HepG2 (cell line): ENCODE measurements around the gene VASN. TPM values are rescaled to one million over a fixed set of nuclear protein-coding genes. Genes with fewer than 3 reads are reported as not detected.

Experiments
- ATM ChIP-seq: fragments of 450-650 bp; IDR thresholded peaks from 2 replicates; pipeline ENCODE4 v1.7.1; 2017; ENCODE audit warnings: mild to moderate bottlenecking, borderline replicate concordance
- CBX1 ChIP-seq: IDR thresholded peaks from one replicate; pipeline ENCODE4 v1.6.1; 2016; ENCODE audit warnings: antibody characterized with exemption, low read depth
- DNMT3B ChIP-seq: conservative IDR thresholded peaks from 2 replicates; pipeline ENCODE4 v1.6.1; 2016; ENCODE audit warnings: missing biosample characterization, control low read depth
- E2F2 ChIP-seq: sonication (generic); formaldehyde crosslinking; IDR thresholded peaks from 2 replicates; pipeline ENCODE4 v1.4.0; 2020; ENCODE audit warnings: missing genetic modification reagents, borderline replicate concordance
- ELF3 ChIP-seq: IDR thresholded peaks from 2 replicates; pipeline ENCODE4 v1.6.1; 2016; ENCODE audit warnings: missing genetic modification reagents, missing compliant biosample characterization
- FIP1L1 ChIP-seq: fragments of 200-400 bp; formaldehyde crosslinking; IDR thresholded peaks from 2 replicates; pipeline ENCODE4 v1.6.1; 2018; ENCODE audit warnings: low read depth, mild to moderate bottlenecking, low read length, moderate library complexity, borderline replicate concordance; ENCODE audit not compliant: insufficient read depth
- GLMP ChIP-seq: sonication (generic); formaldehyde crosslinking; IDR thresholded peaks from 2 replicates; pipeline ENCODE4 v1.9.0; 2021; ENCODE audit warnings: missing genetic modification reagents, mild to moderate bottlenecking, borderline replicate concordance
- HDAC6 ChIP-seq: fragments of 200-600 bp; sonication (generic); IDR thresholded peaks from 2 replicates; pipeline ENCODE4 v1.7.0; 2017; ENCODE audit warnings: mild to moderate bottlenecking, antibody characterized with exemption, low read length, low read depth
- KLF11 ChIP-seq: IDR thresholded peaks from 2 replicates; pipeline ENCODE4 v1.6.1; 2016; ENCODE audit warnings: missing compliant biosample characterization
- MAF1 ChIP-seq: sonication (generic); formaldehyde crosslinking; IDR thresholded peaks from 2 replicates; pipeline ENCODE4 v1.5.0; 2020; ENCODE audit warnings: missing genetic modification reagents, borderline replicate concordance
- MATR3 ChIP-seq: sonication (generic); formaldehyde crosslinking; IDR thresholded peaks from 2 replicates; pipeline ENCODE4 v1.4.0; 2020; ENCODE audit warnings: missing genetic modification reagents
- MAX ChIP-seq: IDR thresholded peaks from 2 replicates; pipeline ENCODE4 v1.6.1; 2012; ENCODE audit warnings: inconsistent platforms
- PAX8 ChIP-seq: sonication (generic); formaldehyde crosslinking; IDR thresholded peaks from 2 replicates; pipeline ENCODE4 v1.8.0; 2022; ENCODE audit warnings: mild to moderate bottlenecking, missing genetic modification reagents, borderline replicate concordance
- SIX4 ChIP-seq: sonication (generic); formaldehyde crosslinking; IDR thresholded peaks from 2 replicates; pipeline ENCODE4 v1.4.0; 2020; ENCODE audit warnings: missing genetic modification reagents
- SP4 ChIP-seq: sonication (generic); formaldehyde crosslinking; IDR thresholded peaks from 2 replicates; pipeline ENCODE4 v1.8.1; 2023; ENCODE audit warnings: mild to moderate bottlenecking, missing genetic modification reagents
- SRF ChIP-seq: IDR thresholded peaks from 2 replicates; pipeline ENCODE4 v1.6.1; 2011; ENCODE audit warnings: mild to moderate bottlenecking, low read depth, low read length, moderate library complexity
- SRSF1 ChIP-seq: fragments of 200-400 bp; formaldehyde crosslinking; optimal IDR thresholded peaks from 2 replicates; pipeline ENCODE3; 2017; ENCODE audit warnings: mild to moderate bottlenecking, low read depth, low read length, moderate library complexity
- TEF ChIP-seq: sonication (generic); formaldehyde crosslinking; IDR thresholded peaks from 2 replicates; pipeline ENCODE4 v1.5.0; 2020; ENCODE audit warnings: missing genetic modification reagents
- ZFP1 ChIP-seq: IDR thresholded peaks from 2 replicates; pipeline ENCODE4 v1.6.1; 2016
- ZFYVE20 ChIP-seq: sonication (generic); formaldehyde crosslinking; IDR thresholded peaks from 2 replicates; pipeline ENCODE4 v1.8.0; 2023; ENCODE audit warnings: low read depth, mild to moderate bottlenecking, moderate library complexity, missing genetic modification reagents, borderline replicate concordance
- ZNF180 ChIP-seq: sonication (generic); formaldehyde crosslinking; IDR thresholded peaks from 2 replicates; pipeline ENCODE4 v1.4.0; 2020; ENCODE audit warnings: low read depth, missing genetic modification reagents, borderline replicate concordance
- ZNF205 ChIP-seq: IDR thresholded peaks from 2 replicates; pipeline ENCODE4 v1.6.1; 2018; ENCODE audit warnings: missing biosample characterization, missing genetic modification reagents
- ZNF253 ChIP-seq: sonication (generic); formaldehyde crosslinking; IDR thresholded peaks from 2 replicates; pipeline ENCODE4 v1.8.0; 2022; ENCODE audit warnings: mild to moderate bottlenecking, missing genetic modification reagents, borderline replicate concordance
- ZNF280B ChIP-seq: sonication (generic); formaldehyde crosslinking; IDR thresholded peaks from 2 replicates; pipeline ENCODE4 v1.5.0; 2020; ENCODE audit warnings: missing genetic modification reagents, mild to moderate bottlenecking, borderline replicate concordance
- ZNF564 ChIP-seq: sonication (generic); formaldehyde crosslinking; IDR thresholded peaks from 2 replicates; pipeline ENCODE4 v1.8.1; 2023; ENCODE audit warnings: mild to moderate bottlenecking, missing genetic modification reagents
- ZNF567 ChIP-seq: sonication (generic); formaldehyde crosslinking; IDR thresholded peaks from 2 replicates; pipeline ENCODE4 v1.8.1; 2023; ENCODE audit warnings: mild to moderate bottlenecking, missing genetic modification reagents, borderline replicate concordance
- ZNF839 ChIP-seq: sonication (generic); formaldehyde crosslinking; IDR thresholded peaks from 2 replicates; pipeline ENCODE4 v1.4.0; 2020; ENCODE audit warnings: missing genetic modification reagents, mild to moderate bottlenecking, borderline replicate concordance
- ZNF878 ChIP-seq: sonication (generic); formaldehyde crosslinking; IDR thresholded peaks from 2 replicates; pipeline ENCODE4 v1.8.1; 2023; ENCODE audit warnings: mild to moderate bottlenecking, missing genetic modification reagents, moderate library complexity
- polyA plus RNA-seq, 8 experiments: library from polyadenylated mRNA; depleted of rRNA in 3 of 8; stranded (reverse) in 7 of 8; unstranded in 1 of 8; fragments of >200 nt; fragmentation: Illumina TruSeq in 4 of 8; extraction: Trizol in 4 of 8; gene quantifications; 2 replicates each; pipeline versions ENCODE4 v1.2.1 to v1.2.3, GENCODE V29; 2011 to 2016; ENCODE audit warnings: low read depth in 4 of 8, missing spikeins in 1 of 8, mixed read lengths in 1 of 8; ENCODE audit not compliant: insufficient read depth in 1 of 8
- total RNA-seq, 5 experiments: library from RNA; depleted of rRNA; stranded (reverse); fragments of >200 nt; fragmentation: Illumina TruSeq; extraction: Trizol; gene quantifications; 2 replicates each; pipeline ENCODE4 v1.2.3, GENCODE V29; 2016; ENCODE audit warnings: low read depth in 1 of 5

Gene VASN
- total and polyA plus RNA-seq, 2 of the 13 experiments (the other 11 are each of a cell fraction or from before 2014, with no cell fraction given): 8.4 to 18.2 TPM

- no peak for TF ChIP-seq ATM
- no peak for TF ChIP-seq TEF
- peak; percentile 45; the same call in 1 of the 2 replicates for TF ChIP-seq SIX4 (CRISPR knock-in tag)
- TF ChIP-seq HDAC6: no peak
- no peak for TF ChIP-seq ZNF253 (CRISPR knock-in tag)
- no peak for TF ChIP-seq ZNF280B (CRISPR knock-in tag)
- no peak for TF ChIP-seq ZNF839 (CRISPR knock-in tag)
- TF ChIP-seq ZNF180 (CRISPR knock-in tag): no peak
- TF ChIP-seq SP4 (CRISPR knock-in tag): peak; percentile 67
- no peak for TF ChIP-seq SRSF1
- TF ChIP-seq KLF11: no peak; the same call in 1 of the 2 replicates
- TF ChIP-seq MATR3 (CRISPR knock-in tag): no peak
- no peak for TF ChIP-seq GLMP (CRISPR knock-in tag)
- no peak for TF ChIP-seq FIP1L1
- no peak for TF ChIP-seq MAF1 (CRISPR knock-in tag)
- TF ChIP-seq CBX1: no peak
- TF ChIP-seq SRF: no peak
- no peak for TF ChIP-seq PAX8 (CRISPR knock-in tag)
- TF ChIP-seq ZFP1 (CRISPR knock-in tag): no peak
- TF ChIP-seq ZNF878 (CRISPR knock-in tag): no peak
- TF ChIP-seq ZFYVE20 (CRISPR knock-in tag): peak; percentile 60; the same call in 1 of the 2 replicates
- no peak for TF ChIP-seq ZNF567 (CRISPR knock-in tag)
- 0 out of 2 replicates have a peak, but pooled peaks have one; percentile 19 for TF ChIP-seq ELF3 (CRISPR knock-in tag)
- TF ChIP-seq MAX: peak; percentile 62; the same call in 1 of the 2 replicates
- TF ChIP-seq ZNF205 (CRISPR knock-in tag): no peak
- no peak for TF ChIP-seq ZNF564
- no peak for TF ChIP-seq E2F2 (CRISPR knock-in tag)
- TF ChIP-seq DNMT3B (CRISPR knock-in tag): no peak
These were observed 4.2 kb upstream of the VASN start (continued) for GRCh38 chr16:4367393-4367856.
